Stomach (tissue), 4 donors: Measurements from ENCODE around the gene MCTP1.

Experiments
- CTCF ChIP-seq, 7 experiments: fragments of 450-650 bp in 4 of 7; fragments of 200-600 bp in 3 of 7; sonication (generic) in 3 of 7; IDR thresholded peaks; one replicate each; pipeline ENCODE4 v1.5.1; 2016 to 2019; ENCODE audit warnings: antibody characterized with exemption in 7 of 7, control low read depth in 2 of 7, mild to moderate bottlenecking in 1 of 7
- POLR2A ChIP-seq, 4 donors: fragments of 450-650 bp; IDR thresholded peaks; one replicate each; pipeline ENCODE4 v1.6.1; 2016; ENCODE audit warnings: antibody characterized with exemption in 4 of 4, control low read depth in 2 of 4, mild to moderate bottlenecking in 1 of 4, moderate library complexity in 1 of 4
- POLR2AphosphoS5 ChIP-seq, 3 donors: sonication (generic); formaldehyde crosslinking; IDR thresholded peaks; one replicate each; pipeline ENCODE4 v1.6.1; 2016; ENCODE audit warnings: antibody characterized with exemption in 3 of 3

GRCh38 chr5:95026718-95027117 lies 258.2 kb downstream of the MCTP1 start:
- TF ChIP-seq CTCF (IDR thresholded peaks at IDR 0.05) = no peak
- no peak for TF ChIP-seq POLR2A (IDR thresholded peaks at IDR 0.05)
- TF ChIP-seq POLR2AphosphoS5 (IDR thresholded peaks at IDR 0.05) = no peak
